Fibroblast of pulmonary artery (primary cell): ENCODE results near the gene PLOD3.

Experiments
- DNase-seq: peaks from one replicate; pipeline ENCODE4 v3.0.0-alpha.2; 2010; ENCODE audit warnings: low read depth
- H3K4me3 ChIP-seq: replicated peaks from 2 replicates; pipeline ENCODE4 v1.5.1; 2011; ENCODE audit warnings: low read depth, mild to moderate bottlenecking, control low read depth, low read length, moderate library complexity
- CTCF ChIP-seq: IDR thresholded peaks from 2 replicates; pipeline ENCODE4 v1.5.1; 2011; ENCODE audit warnings: mild to moderate bottlenecking, control low read depth, low read length, inconsistent platforms; ENCODE audit errors: missing control alignments

Gene PLOD3

GRCh38 chr7:101231644-101232043 is 14.3 kb upstream of the PLOD3 start:
- no peak for DNase-seq
- no peak for TF ChIP-seq CTCF
- H3K4me3 ChIP-seq = no peak overlapping the region

GRCh38 chr7:101226721-101227120 is 9.3 kb upstream of the PLOD3 start:
- DNase-seq = no peak
- no peak overlapping the region for H3K4me3 ChIP-seq
- no peak for TF ChIP-seq CTCF

- TF ChIP-seq CTCF = no peak
- no peak for DNase-seq
- H3K4me3 ChIP-seq = no peak overlapping the region
These were observed 8.3 kb upstream of the PLOD3 start for GRCh38 chr7:101225650-101226049.

- H3K4me3 ChIP-seq = no peak overlapping the region
- DNase-seq = no peak
- TF ChIP-seq CTCF = no peak
These were observed 6.1 kb upstream of the PLOD3 start for GRCh38 chr7:101223528-101223927.

- DNase-seq = no peak
- H3K4me3 ChIP-seq = no peak overlapping the region
- no peak for TF ChIP-seq CTCF
These were observed 5.0 kb upstream of the PLOD3 start for GRCh38 chr7:101222275-101222830.

- no peak overlapping the region for H3K4me3 ChIP-seq
- TF ChIP-seq CTCF = no peak
- DNase-seq = no peak
These were observed 2.9 kb upstream of the PLOD3 start for GRCh38 chr7:101220295-101220694.
